SKM-1 treated with dmso at 0.1 percent for 144 hours (cell line): ENCODE data around the gene RGP1.

Source experiments
- DNase-seq: peaks from one replicate; lab custom pipeline; 2025; ENCODE audit not compliant: unreplicated experiment; lab: John Stamatoyannopoulos, UW

The RGP1 gene

DNA sequence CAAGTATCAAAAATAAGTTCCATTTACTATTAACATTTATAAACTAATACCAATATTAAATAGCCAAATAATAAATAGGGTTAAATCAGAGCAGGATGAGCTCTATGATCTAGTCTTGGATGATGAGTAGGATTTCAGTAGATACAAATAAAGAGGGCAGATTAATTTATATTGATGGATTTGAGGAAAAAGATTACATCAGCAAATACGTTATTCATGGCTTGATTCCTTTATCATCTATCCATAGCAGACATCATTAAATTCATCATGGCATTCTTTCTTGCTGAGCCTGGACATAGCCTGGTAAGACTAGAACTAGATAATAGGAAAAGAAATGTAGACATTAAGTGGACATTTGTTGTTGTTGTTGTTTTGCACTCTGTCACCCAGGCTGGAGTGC is 18.4 kb downstream of the RGP1 start:
- DNase-seq = no peak

DNA sequence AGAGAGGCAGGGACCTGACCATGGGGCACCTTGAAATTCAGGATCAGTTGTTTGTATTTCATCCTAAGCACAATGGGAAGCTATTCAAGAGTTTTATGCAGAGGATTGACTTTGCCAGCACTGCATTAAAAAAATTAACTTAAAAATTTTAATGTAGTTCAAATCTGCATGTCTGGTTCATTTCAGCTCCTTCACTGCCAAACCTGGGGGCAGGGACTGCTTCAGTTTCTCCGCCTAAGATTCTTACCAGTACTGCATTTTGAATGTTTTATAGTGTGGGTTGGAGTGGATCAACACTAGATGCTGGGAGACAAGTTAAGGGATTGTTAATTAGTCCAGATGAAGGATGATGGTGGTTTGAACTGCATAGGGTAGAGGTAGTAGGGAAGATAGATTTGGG is 20.7 kb downstream of the RGP1 start:
- DNase-seq = no peak

DNA sequence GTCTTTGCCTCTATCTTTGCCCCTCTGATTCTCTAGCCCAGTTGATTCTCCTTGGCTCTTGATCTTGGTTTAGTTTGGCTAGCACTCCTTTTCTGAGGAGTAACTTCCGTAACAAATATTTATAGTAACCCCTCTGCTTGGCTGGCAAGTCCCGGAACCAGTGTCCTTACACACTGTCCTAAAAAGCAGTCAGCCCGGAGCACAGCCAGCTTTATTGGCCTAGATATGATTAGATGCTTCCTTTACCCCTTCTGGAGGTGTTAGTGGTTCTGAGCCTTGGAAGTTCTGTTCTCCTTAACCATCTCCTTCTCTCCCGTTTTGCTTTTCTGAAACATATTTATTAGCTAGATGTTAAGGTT is 22.0 kb downstream of the RGP1 start:
- no peak for DNase-seq

DNA sequence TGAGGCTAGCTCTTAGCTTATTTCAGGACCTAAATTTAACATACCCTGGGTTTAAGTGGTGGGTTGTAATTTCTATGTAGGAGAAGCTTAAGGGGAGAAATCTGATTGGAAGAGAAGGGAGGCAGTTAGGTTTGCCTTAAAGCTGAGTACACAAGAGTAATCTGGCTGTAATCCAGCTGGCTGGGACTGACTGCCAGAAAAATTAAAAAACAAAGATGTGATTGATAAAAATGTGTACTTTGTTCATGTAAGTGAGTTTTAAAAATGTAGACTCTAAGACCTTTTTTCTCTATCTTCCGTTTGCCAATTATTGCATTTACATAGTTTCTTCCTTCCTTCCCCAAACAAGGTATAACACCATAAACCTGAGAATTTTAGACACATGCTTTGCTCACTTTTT is 22.4 kb downstream of the RGP1 start:
- no peak for DNase-seq

DNA sequence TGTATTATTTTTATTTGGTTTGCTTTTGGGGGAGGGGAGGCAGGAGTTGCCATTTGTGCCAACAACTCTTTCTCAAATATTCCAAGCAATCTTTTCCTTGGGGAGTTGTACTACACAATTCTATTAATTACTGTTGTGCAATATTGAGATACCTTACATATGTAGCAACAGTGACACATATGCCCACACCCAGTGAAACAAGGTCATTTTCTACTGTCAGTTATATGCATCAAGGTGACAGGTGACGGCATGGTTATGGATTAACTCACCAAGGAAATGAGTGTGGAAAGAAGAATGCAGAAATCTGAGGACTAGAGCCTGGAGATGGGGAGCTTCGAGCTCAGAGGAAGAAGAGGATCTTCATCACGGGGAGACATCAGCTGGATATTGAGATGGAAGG is 22.9 kb downstream of the RGP1 start:
- no peak for DNase-seq

DNA sequence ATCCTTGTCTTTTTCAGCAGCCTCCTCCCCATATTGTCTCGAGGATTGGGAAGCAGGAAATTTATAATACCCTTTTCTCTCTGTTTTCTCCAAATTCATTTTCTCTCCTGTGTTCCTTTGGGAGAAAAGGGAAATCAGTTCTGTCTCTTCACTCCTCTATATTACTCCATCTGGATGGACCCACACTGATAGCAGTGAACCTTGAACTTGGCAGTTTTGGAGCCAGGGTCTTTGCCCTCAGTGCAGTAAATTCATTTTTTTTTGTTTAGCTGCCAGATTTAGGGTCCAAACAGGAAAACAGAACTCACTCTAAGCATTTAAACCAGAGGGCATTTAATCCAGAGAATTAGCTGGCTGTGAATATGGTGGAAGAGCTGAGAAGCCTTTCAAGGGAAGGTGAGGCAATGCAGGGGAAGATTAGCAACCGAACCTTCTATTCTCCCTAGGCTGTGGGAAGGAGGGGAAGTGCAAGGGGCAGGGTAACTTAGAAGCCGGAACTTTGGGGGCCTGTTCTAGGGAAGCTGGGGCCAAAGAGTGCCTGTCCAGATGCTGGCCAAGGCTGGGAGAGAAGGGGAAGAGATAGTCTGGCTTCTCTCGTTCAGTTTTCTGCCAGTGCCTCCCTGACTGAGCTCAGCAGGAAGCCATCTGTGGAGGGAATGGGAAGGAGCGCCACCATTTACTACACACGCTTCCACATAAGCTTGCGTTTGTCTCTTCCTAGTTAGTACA is 26.0 kb downstream of the RGP1 start:
- peak; percentile 69 for DNase-seq

DNA sequence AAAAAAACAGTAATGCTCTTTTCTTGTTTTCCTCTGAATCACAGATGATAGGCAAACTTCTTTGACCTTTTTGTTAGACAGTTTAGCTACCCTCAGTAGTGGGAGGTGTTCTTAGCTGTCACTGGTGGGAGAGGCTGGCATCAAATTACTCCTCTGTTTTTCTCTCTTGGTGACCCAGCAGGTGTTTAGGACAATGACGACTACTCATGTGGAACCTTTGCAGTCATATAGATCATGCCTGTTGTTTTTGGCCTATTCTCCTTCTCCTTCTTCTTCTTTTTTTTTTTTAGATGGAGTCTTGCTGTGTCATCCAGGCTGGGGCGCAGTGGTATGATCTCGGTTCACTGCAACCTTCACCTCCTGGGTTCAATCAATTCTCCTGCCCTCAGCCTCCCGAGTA is 26.9 kb downstream of the RGP1 start:
- DNase-seq = no peak

DNA sequence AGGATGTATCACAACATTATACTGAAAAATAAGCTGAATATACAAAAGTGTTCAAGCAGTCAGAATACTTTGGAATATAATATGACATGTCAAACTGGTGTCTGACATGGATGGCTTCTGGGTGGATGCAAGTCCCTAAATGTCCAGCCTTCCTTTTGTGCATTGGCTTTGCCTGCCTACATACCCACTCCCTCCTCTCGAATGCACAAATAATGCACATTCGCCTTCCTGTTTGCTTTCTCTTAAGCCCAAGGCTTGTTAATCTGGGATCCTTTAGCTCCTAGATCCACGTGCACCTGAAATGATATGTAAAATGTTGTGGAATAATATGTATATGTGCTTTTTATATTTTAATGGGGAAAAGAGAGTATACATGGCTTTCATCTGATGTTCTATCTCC is 29.4 kb downstream of the RGP1 start:
- DNase-seq = no peak

DNA sequence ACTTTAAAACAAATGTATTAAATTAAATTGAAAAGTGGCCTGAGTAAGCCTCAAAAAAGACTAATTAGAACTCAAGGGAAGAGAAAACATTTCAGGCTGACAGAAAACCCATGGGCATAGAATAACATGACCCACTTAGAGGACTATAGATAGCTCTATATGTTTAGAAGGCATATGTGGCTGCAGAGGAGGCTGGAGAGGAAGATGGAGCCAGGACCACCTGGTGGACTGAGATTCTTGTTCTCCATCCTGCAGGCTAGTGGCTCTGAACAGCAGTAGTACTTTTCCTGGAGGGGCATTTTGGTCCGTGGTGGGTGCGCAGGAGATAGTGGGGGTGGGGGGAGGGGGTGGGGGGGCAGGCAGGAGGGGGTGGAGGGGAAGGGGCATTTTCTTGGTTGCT is 32.0 kb downstream of the RGP1 start:
- DNase-seq = no peak

DNA sequence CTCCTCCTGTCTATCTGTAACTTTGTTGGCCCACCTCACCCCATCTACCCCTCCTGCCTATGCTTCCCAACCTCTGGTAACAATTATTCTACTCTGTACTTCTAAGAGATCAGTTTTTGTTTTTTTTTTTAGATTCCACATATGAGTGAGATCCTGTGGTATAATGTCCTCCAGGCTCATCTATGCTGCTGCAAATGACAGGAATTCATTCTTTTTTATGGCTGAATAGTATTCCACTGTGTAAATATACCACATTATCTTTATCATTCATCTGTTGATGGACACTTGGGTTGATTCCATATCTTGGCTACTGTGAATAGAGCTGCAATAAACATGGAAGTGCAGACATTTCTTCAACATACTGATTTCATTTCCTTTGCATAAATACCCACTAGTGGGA is 34.3 kb downstream of the RGP1 start:
- no peak for DNase-seq

DNA sequence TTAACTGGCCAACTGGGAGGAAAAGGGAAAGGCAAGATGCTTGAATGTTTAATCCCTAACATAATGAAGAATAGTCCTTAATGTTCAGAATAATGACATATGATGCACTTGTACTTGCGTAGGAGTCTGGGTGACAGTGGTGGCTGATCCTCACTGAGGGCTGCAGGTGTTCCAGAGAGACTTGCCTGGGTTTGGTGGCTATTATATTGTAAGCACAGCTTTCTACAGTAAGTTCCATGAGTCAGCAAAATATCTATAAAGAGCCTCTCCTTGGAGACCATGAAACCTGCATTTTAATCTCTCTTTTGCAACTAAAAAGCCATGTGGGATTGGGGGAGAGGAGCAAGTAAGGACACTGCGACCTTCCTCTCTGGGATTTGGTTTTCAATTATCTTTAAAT is 40.5 kb downstream of the RGP1 start:
- no peak for DNase-seq

DNA sequence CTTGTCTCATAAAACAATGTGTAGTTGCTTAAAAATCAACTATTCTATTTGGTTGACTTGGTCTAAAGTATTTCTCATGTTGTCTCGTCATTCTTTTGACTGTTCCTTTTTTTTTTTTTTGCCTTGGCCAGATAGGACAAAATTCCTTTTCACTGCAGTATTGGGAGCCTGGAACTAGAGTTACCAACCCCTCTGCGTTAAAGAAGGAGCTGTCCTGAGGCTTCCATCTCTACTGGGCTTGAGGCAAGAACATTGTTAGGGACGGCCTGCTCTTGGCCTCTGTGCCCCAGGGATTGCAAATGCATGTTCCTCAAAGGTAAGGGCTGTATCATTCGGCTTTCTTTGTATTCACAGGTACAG is 40.9 kb downstream of the RGP1 start:
- DNase-seq = no peak

DNA sequence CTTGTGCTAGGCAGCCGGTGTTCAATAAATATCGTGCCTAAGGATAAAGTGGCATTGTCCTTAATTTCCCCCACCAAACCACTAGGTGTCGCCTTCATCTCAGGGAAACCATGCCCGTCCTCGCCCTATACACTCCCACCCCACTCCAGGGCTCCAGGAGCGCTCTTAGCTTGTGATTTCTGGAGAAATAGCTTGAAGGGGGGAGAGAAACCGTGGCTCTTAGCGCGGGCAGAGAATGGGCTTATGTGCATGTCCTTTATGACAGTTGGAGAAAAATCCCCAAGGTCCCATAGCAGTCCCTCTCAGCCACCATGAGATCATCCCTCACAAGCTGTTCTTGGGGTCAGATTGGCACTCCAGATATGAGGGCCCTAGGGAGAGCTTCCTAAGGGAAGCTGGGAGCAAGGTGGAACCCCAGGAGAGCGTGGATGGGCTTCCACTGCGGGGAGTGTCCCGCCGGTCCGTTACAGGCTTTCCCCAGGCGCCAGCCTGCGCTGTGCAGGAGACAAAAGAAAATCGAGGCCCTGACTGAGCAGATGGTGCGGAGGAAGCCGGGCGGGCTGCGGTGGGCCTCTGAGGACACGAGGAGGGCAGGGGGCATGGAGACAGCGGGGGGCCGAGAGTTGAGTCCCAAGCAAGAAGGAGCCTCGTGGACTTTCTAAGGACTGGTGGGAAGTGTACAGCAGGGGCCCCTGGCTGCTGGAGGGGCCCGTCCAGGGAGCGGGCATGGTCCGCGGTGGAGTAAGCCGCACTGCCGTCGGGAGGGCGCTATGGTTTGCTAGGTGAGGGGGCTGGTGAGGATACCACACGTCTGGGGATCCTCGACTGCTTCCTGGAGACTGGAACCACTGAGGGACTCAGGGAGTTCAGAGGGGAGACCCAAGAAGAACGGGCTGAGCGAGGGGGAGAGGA is 41.6 kb downstream of the RGP1 start:
- DNase-seq = peak; percentile 45

DNA sequence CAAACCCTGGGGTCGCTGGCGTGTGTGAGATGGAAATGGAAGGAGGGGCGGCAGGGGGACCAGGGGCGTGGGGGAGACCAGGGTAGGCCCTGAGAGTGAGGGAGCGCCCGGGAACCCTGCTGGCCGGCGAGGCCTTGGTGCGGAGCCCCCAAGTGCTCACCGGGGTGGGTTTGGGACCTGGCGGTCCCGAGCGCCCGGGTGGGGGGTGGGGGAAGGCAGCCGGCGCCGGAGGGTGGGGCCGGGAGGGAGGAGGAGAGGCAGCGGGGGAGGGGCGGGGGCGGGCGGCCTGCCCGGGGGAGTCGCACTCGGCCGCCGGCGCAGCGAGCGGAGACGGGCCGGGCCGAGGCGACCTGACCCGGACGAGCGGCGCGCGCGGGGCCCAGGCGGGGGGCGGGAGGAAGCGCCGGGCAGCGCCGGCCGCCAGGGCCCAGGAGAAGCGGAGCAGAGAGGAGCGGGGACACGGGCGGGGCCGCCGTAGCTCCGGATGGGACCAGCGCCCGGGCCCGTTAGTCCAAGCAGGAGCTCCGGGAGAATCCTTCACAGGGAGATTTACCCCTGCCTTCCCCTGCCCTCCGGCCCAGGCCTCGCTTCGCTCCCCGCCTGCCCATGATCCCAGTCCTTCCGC is 42.3 kb downstream of the RGP1 start, which contains the start of gene NPR2:
NPR2 (plus strand) TSS at position 295 of the 625 bp plus-strand sequence. CDS start 818 bp downstream, outside the sequence.
- no peak for DNase-seq

DNA sequence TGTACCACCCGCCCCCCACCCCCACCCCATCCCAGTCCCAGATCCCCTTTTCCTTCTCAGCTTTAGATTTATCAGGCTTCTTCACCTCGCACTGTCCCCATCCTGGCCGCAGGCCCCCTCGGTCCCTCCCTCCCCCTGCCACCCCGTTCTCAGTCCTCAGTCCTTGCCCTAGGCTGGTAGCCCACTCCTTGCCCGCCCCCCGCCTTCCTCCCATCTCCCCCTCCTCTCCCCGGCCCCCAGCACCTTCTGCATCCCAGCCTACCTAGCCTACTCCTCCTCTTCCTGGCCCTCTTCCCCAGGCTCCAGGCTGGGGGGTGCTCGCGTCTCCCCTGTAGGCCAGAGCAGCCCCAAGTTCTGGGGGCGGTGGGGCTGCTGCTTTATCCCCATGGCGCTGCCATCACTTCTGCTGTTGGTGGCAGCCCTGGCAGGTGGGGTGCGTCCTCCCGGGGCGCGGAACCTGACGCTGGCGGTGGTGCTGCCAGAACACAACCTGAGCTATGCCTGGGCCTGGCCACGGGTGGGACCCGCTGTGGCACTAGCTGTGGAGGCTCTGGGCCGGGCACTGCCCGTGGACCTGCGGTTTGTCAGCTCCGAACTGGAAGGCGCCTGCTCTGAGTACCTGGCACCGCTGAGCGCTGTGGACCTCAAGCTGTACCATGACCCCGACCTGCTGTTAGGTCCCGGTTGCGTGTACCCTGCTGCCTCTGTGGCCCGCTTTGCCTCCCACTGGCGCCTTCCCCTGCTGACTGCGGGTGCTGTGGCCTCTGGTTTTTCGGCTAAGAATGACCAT is 43.1 kb downstream of the RGP1 start:
- DNase-seq = no peak

DNA sequence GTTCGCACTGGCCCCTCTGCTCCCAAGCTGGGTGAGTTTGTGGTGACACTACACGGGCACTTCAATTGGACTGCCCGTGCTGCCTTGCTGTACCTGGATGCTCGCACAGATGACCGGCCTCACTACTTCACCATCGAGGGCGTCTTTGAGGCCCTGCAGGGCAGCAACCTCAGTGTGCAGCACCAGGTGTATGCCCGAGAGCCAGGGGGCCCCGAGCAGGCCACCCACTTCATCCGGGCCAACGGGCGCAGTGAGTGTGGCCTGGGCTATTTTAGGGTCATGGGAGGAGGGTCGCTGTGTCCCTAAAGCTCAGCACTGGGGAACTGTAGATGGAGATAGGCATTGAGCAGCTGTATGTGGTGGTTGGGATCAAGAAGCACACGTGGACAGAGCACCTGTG is 43.7 kb downstream of the RGP1 start:
- DNase-seq = no peak

DNA sequence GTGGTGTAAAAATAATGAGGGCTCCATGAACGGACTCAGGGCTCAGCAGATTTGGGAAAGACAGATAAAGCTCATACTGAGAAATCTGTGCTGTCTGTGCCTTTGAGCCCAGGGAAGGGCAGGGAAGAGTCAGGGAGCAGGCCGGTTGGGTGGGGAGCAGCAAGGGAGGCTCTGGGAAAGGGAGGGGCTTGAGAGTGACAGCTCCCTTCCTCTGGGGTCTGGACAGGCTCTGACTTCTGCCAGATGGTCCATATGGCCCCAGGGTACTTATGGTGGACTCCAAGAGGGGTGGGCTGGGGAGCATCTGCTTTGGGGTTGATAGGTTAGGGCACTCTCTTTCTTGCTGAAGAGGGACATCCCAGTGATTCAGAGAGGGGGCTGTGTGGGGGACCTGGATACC is 44.4 kb downstream of the RGP1 start:
- DNase-seq = no peak

DNA sequence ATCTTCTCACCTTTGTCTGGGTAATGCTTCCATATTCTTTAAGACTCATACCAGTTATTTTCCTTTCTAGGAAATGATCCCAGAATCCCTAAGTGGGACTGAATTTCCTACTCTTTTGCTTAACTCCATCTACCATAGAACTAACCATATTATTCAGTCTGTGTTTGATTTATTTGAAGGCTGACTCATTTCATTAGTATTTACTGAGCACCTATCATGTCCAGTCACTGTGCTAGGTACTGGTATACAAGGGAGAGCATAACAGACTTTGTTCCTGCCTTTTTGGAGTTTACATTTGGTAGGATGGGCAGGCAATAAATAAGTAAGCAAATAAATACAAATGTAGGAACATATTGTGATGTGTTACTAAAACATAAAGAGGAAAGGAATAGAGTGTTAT is 46.6 kb downstream of the RGP1 start:
- no peak for DNase-seq

DNA sequence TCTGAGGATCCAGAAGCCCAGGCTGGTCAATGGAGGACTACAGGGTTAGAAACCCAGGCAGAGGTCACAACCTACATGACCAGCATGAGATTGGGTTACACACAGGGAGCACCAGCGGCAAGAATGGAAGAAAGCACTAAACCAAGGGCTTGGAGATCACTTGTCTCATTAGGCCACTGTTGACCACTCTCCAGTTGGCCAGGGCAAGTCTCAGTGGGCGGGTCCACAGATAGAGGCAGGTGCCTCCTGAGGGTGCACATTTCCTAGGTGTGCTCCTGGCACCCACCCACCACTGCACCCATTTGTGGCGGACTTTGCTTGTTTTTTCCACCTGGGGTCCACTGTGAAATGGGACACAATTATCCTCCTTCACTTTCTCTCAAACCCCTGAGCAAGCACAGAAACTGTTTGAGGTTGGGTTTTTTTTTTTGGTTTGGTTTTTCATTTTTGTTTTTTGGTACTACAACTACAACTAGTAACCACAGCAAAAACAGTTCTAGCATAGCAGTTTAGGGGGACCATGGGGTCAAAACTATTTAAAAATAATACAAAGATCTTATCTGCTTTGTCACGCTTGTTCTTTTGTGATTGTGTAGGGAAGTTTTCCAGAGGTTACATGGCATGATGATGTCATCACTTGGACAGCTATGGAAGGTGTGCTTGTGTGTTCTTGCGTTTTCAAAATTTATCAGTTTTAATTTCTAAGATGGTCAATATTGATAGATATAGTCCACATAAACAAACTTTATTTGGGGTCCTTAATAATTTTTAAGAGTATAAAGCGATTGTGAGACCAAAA is 48.4 kb downstream of the RGP1 start:
- DNase-seq = no peak

DNA sequence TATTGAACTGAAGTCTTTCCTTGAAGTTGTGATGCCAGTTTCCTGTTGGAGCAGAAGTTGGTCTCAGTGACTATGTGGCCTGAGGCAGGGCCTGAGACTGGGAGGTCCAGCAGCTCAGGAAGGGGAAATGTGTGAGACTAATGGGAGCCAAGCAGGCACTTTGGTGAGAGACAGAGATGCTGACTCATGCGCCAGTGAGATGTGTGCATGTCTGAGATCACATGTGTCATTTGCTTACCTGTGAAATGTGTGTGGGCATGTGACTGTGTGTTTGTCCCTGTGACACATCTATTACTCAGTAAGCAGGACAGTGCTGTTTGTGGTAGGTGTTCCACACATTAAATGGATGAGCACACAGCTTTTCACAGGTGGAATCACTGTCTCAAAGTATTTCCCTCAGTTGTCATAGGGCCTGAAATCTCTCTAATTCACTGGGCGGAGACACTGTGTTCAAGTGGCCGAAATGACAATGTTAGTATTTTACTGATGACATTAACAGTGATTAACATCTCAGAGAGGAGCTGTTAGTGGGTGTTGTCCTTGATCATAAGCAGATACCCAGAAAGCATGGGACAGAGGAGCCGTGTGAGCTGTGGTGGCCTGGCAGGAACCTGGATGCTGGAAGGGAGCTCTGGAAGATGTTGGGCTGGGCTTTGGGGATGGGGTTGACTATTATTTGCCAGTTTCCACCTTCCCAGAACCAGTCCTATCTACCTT is 49.7 kb downstream of the RGP1 start:
- DNase-seq = no peak
